Bronchial epithelial cell (primary cell): ENCODE data around the gene SLC37A1. TPM values are rescaled to one million over a fixed set of nuclear protein-coding genes. Genes with fewer than 3 reads are reported as not detected.

ENCODE experiments used
- DNase-seq: peaks from one replicate; pipeline ENCODE4 v3.0.0-alpha.2; 2010; ENCODE audit warnings: low read depth
- FAIRE-seq: peaks from 2 replicates; lab custom pipeline; 2011; peaks lifted over from hg19 to GRCh38; lab: Jason Lieb, UNC
- H3K27me3 ChIP-seq: 2 replicates; pipeline ENCODE4 v1.5.1; 2011; ENCODE audit warnings: low read length; ENCODE audit not compliant: control insufficient read depth, insufficient read depth
- H3K36me3 ChIP-seq: 2 replicates; pipeline ENCODE4 v1.5.1; 2011; ENCODE audit warnings: low read length; ENCODE audit not compliant: control insufficient read depth, insufficient read depth
- H3K4me3 ChIP-seq: 2 replicates; pipeline ENCODE4 v1.5.1; 2011; ENCODE audit warnings: mild to moderate bottlenecking, low read depth, low read length, control low read depth
- CTCF ChIP-seq: IDR thresholded peaks from 2 replicates; pipeline ENCODE4 v1.5.1; 2011; ENCODE audit warnings: mild to moderate bottlenecking, moderate library complexity, low read length, control low read depth, inconsistent platforms; ENCODE audit not compliant: insufficient read depth, severe bottlenecking
- total RNA-seq: library from RNA; depleted of rRNA; stranded (reverse); fragments of >200 nt; gene quantifications from 2 replicates; pipeline ENCODE4 v1.2.1, GENCODE V29; 2014

The SLC37A1 gene
- total RNA-seq, 1 donor from 2014 or later = 7.1 TPM

GRCh38 chr21:42518626-42519025 lies 5.0 kb downstream of the SLC37A1 start:
- no peak overlapping the region for H3K4me3 ChIP-seq

GRCh38 chr21:42520628-42521253 lies 7.1 kb downstream of the SLC37A1 start:
- no peak for DNase-seq
- no peak for TF ChIP-seq CTCF
- Histone ChIP-seq H3K27me3 (no peaks in the 10 kb centered on the region), H3K36me3 (no peaks in the 10 kb centered on the region), H3K4me3 (no peak overlapping the region)
- FAIRE-seq = no peak

More at GRCh38 chr21:42518626-42519025, 5.0 kb downstream of the SLC37A1 start:
- Histone ChIP-seq H3K36me3 (no peaks in the 10 kb centered on the region), H3K27me3 (no peaks in the 10 kb centered on the region)
- no peak for TF ChIP-seq CTCF
- FAIRE-seq (no peak), DNase-seq (no peak)

- no peak for FAIRE-seq
- no peak for TF ChIP-seq CTCF
- H3K36me3 ChIP-seq = no peaks in the 10 kb centered on the region
- no peak for DNase-seq
- H3K27me3 ChIP-seq = no peaks in the 10 kb centered on the region
- H3K4me3 ChIP-seq = no peak overlapping the region
Measured at GRCh38 chr21:42521384-42521783, 7.7 kb downstream of the SLC37A1 start.

- Histone ChIP-seq H3K36me3 (no peaks in the 10 kb centered on the region), H3K27me3 (no peaks in the 10 kb centered on the region), H3K4me3 (no peak overlapping the region)
- DNase-seq = no peak
- no peak for TF ChIP-seq CTCF
- no peak for FAIRE-seq
Measured at GRCh38 chr21:42521805-42522204, 8.2 kb downstream of the SLC37A1 start.

- TF ChIP-seq CTCF = no peak
- no peak for DNase-seq
- no peak for FAIRE-seq
- Histone ChIP-seq H3K4me3 (no peak overlapping the region), H3K27me3 (no peaks in the 10 kb centered on the region), H3K36me3 (no peaks in the 10 kb centered on the region)
Measured at GRCh38 chr21:42522271-42522670, 8.6 kb downstream of the SLC37A1 start.

GRCh38 chr21:42522771-42523170 lies 9.1 kb downstream of the SLC37A1 start:
- FAIRE-seq (no peak), DNase-seq (no peak)
- H3K36me3 ChIP-seq = no peaks in the 10 kb centered on the region
- TF ChIP-seq CTCF = no peak
- H3K4me3 ChIP-seq = no peak overlapping the region
- no peaks in the 10 kb centered on the region for H3K27me3 ChIP-seq
